ENCODE results near the gene PASK. TPM values are rescaled to one million over a fixed set of nuclear protein-coding genes. Genes with fewer than 3 reads are reported as not detected.
A peak's percentile ranks its signal among the peaks of the same experiment; 100 is the strongest.

The PASK gene
- total RNA-seq, 1 experiment from 2014 or later, result 80.9 TPM

- TF ChIP-seq ATF2 (CRISPR knock-in tag; IDR thresholded peaks at IDR 0.05; ENCODE audit: borderline replicate concordance, low read depth), result no peak
- no peak for TF ChIP-seq CREM (CRISPR knock-in tag; IDR thresholded peaks at IDR 0.05)
- TF ChIP-seq SOX15 (CRISPR knock-in tag; IDR thresholded peaks at IDR 0.05), result no peak
- no peak for TF ChIP-seq GABPB1 (CRISPR knock-in tag; IDR thresholded peaks at IDR 0.05)
- TF ChIP-seq, protein P1, sequence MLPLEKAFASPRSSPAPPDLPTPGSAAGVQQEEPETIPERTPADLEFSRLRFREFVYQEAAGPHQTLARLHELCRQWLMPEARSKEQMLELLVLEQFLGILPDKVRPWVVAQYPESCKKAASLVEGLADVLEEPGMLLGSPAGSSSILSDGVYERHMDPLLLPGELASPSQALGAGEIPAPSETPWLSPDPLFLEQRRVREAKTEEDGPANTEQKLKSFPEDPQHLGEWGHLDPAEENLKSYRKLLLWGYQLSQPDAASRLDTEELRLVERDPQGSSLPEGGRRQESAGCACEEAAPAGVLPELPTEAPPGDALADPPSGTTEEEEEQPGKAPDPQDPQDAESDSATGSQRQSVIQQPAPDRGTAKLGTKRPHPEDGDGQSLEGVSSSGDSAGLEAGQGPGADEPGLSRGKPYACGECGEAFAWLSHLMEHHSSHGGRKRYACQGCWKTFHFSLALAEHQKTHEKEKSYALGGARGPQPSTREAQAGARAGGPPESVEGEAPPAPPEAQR (CRISPR knock-in tag; IDR thresholded peaks at IDR 0.05), result no peak
- no peak for TF ChIP-seq ZBTB43 (CRISPR knock-in tag; IDR thresholded peaks at IDR 0.05)
- no peak for TF ChIP-seq ZNF532 (CRISPR knock-in tag; IDR thresholded peaks at IDR 0.05; ENCODE audit: borderline replicate concordance)
- no peak for TF ChIP-seq NFYB (CRISPR knock-in tag; conservative IDR thresholded peaks at IDR 0.05; ENCODE audit: low read depth)
- no peak for TF ChIP-seq TCF7 (CRISPR knock-in tag; IDR thresholded peaks at IDR 0.05; ENCODE audit: low read depth)
- TF ChIP-seq USF1 (CRISPR knock-in tag; IDR thresholded peaks at IDR 0.05), result peak; percentile 27; the same call in 1 of the 2 replicates
- TF ChIP-seq ZNF416 (CRISPR knock-in tag; IDR thresholded peaks at IDR 0.05), result no peak
- TF ChIP-seq JAZF1 (CRISPR knock-in tag; IDR thresholded peaks at IDR 0.05), result no peak
- peak; percentile 52; the same call in 1 of the 2 replicates for TF ChIP-seq ARID4B (CRISPR knock-in tag; IDR thresholded peaks at IDR 0.05; ENCODE audit: borderline replicate concordance)
- TF ChIP-seq ZNF219 (CRISPR knock-in tag; IDR thresholded peaks at IDR 0.05; ENCODE audit: borderline replicate concordance), result no peak
- TF ChIP-seq NR1H2 (CRISPR knock-in tag; IDR thresholded peaks at IDR 0.05), result no peak
- peak; percentile 18; the same call in 1 of the 2 replicates for TF ChIP-seq ZNF121 (CRISPR knock-in tag; IDR thresholded peaks at IDR 0.05)
- TF ChIP-seq, protein P2, sequence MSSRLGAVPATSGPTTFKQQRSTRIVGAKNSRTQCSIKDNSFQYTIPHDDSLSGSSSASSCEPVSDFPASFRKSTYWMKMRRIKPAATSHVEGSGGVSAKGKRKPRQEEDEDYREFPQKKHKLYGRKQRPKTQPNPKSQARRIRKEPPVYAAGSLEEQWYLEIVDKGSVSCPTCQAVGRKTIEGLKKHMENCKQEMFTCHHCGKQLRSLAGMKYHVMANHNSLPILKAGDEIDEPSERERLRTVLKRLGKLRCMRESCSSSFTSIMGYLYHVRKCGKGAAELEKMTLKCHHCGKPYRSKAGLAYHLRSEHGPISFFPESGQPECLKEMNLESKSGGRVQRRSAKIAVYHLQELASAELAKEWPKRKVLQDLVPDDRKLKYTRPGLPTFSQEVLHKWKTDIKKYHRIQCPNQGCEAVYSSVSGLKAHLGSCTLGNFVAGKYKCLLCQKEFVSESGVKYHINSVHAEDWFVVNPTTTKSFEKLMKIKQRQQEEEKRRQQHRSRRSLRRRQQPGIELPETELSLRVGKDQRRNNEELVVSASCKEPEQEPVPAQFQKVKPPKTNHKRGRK (CRISPR knock-in tag; IDR thresholded peaks at IDR 0.05; ENCODE audit: borderline replicate concordance), result no peak
- no peak for TF ChIP-seq OVOL2 (CRISPR knock-in tag; IDR thresholded peaks at IDR 0.05; ENCODE audit: borderline replicate concordance)
- TF ChIP-seq PREB (CRISPR knock-in tag; IDR thresholded peaks at IDR 0.05; ENCODE audit: borderline replicate concordance), result no peak
- no peak for TF ChIP-seq IRF2 (CRISPR knock-in tag; IDR thresholded peaks at IDR 0.05; ENCODE audit: borderline replicate concordance, low read depth)
- peak; percentile 22; the same call in 1 of the 2 replicates for TF ChIP-seq TEAD4 (CRISPR knock-in tag; IDR thresholded peaks at IDR 0.05)
- TF ChIP-seq, protein P3, sequence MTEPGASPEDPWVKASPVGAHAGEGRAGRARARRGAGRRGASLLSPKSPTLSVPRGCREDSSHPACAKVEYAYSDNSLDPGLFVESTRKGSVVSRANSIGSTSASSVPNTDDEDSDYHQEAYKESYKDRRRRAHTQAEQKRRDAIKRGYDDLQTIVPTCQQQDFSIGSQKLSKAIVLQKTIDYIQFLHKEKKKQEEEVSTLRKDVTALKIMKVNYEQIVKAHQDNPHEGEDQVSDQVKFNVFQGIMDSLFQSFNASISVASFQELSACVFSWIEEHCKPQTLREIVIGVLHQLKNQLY (CRISPR knock-in tag; IDR thresholded peaks at IDR 0.05), result no peak
Observed at GRCh38 chr2:241066893-241067341, 82.4 kb downstream of the PASK start (continued).
